Keratinocyte (primary cell): ENCODE data around the gene SORT1. TPM values are rescaled to one million over a fixed set of nuclear protein-coding genes. Genes with fewer than 3 reads are reported as not detected.
"Not testable (repeated sequence)": the region's sequence is repeated elsewhere in the genome, so short reads cannot be mapped to it uniquely, and the experiment has no call there.

Source experiments
- DNase-seq: peaks from one replicate; pipeline ENCODE4 v3.0.0-alpha.2; 2011; ENCODE audit warnings: low read depth, missing footprints, low spot score
- FAIRE-seq: peaks from 2 replicates; lab custom pipeline; 2011; peaks lifted over from hg19 to GRCh38; lab: Jason Lieb, UNC
- H2AFZ ChIP-seq: 2 replicates; pipeline ENCODE4 v1.6.0; 2012; ENCODE audit warnings: low read length, control low read depth, inconsistent platforms; ENCODE audit not compliant: control insufficient read depth
- H3K27ac ChIP-seq: 2 replicates; pipeline ENCODE4 v1.5.1; 2011; ENCODE audit warnings: low read length; ENCODE audit not compliant: control insufficient read depth, insufficient read depth
- H3K27me3 ChIP-seq: 3 replicates; pipeline ENCODE4 v1.6.0; 2011; ENCODE audit warnings: low read length; ENCODE audit not compliant: control insufficient read depth, insufficient read depth; ENCODE audit errors: extremely low read depth
- H3K36me3 ChIP-seq, 2 experiments: 2 replicates in 1 of 2; 3 replicates in 1 of 2; pipeline ENCODE4 v1.5.1; 2011; ENCODE audit warnings: low read length in 2 of 2, mild to moderate bottlenecking in 1 of 2; ENCODE audit not compliant: control insufficient read depth in 2 of 2, insufficient read depth in 2 of 2; ENCODE audit errors: extremely low read depth in 1 of 2
- H3K4me1 ChIP-seq: 3 replicates; pipeline ENCODE4 v1.5.1; 2011; ENCODE audit warnings: low read length; ENCODE audit not compliant: control insufficient read depth, insufficient read depth; ENCODE audit errors: extremely low read depth
- H3K4me2 ChIP-seq: 3 replicates; pipeline ENCODE4 v1.6.0; 2011; ENCODE audit warnings: low read depth, low read length; ENCODE audit not compliant: control insufficient read depth, insufficient read depth; ENCODE audit errors: extremely low read depth
- H3K4me3 ChIP-seq, 3 experiments: fragments of 200-600 bp in 1 of 3; sonication (generic) in 1 of 3; 2 replicates in 2 of 3; 3 replicates in 1 of 3; pipeline ENCODE4 v1.5.1; 2011 to 2016; ENCODE audit warnings: low read length in 3 of 3, mild to moderate bottlenecking in 3 of 3, control low read depth in 2 of 3, inconsistent platforms in 1 of 3, low read depth in 1 of 3, mixed read lengths in 1 of 3, mixed run types in 1 of 3, moderate library complexity in 1 of 3; ENCODE audit not compliant: control insufficient read depth in 2 of 3, insufficient read depth in 2 of 3; ENCODE audit errors: extremely low read depth in 1 of 3
- H3K79me2 ChIP-seq: 2 replicates; pipeline ENCODE4 v1.6.0; 2012; ENCODE audit warnings: low read length; ENCODE audit not compliant: control insufficient read depth, insufficient read depth
- H3K9ac ChIP-seq: 3 replicates; pipeline ENCODE4 v1.6.0; 2011; ENCODE audit warnings: low read length; ENCODE audit not compliant: control insufficient read depth, insufficient read depth; ENCODE audit errors: extremely low read depth
- H3K9me1 ChIP-seq: 3 replicates; pipeline ENCODE4 v1.6.0; 2011; ENCODE audit warnings: low read length; ENCODE audit not compliant: control insufficient read depth, insufficient read depth; ENCODE audit errors: extremely low read depth
- H3K9me3 ChIP-seq: 2 replicates; pipeline ENCODE4 v1.5.1; 2012; ENCODE audit warnings: low read depth, low read length; ENCODE audit not compliant: control insufficient read depth
- H4K20me1 ChIP-seq: 3 replicates; pipeline ENCODE4 v1.6.0; 2011; ENCODE audit warnings: low read length; ENCODE audit not compliant: control insufficient read depth, insufficient read depth; ENCODE audit errors: extremely low read depth
- EZH2 ChIP-seq: IDR thresholded peaks from one replicate; pipeline ENCODE4 v1.6.1; 2012; ENCODE audit warnings: inconsistent platforms, mild to moderate bottlenecking, low read length, moderate library complexity
- dilution Hi-C: fragments of 300-500 bp; cut with MboI; formaldehyde crosslinking; loops from one replicate; pipeline ENCODE4 v1.7.0; 2020; ENCODE audit warnings: low sequenced_read_pairs; ENCODE audit not compliant: extremely low pct_ligation_motif_present
- polyA plus RNA-seq, 5 experiments: library from polyadenylated mRNA; depleted of rRNA in 3 of 5; stranded (reverse) in 3 of 5; stranded (forward) in 1 of 5; unstranded in 1 of 5; fragments of >200 nt; gene quantifications; 1 replicate in 1 of 5; 2 replicates in 3 of 5; 3 replicates in 1 of 5; pipeline versions ENCODE4 v1.2.1 to v1.2.3, GENCODE V29; 2011 to 2012; ENCODE audit warnings: missing spikeins in 2 of 5, low read depth in 1 of 5, low replicate concordance in 1 of 5
- TF ChIP-seq, protein P1 (sequence below), 3 experiments: IDR thresholded peaks in 1 of 3; conservative IDR thresholded peaks in 1 of 3; optimal IDR thresholded peaks in 1 of 3; 2 replicates in 2 of 3; 3 replicates in 1 of 3; pipeline versions ENCODE3 to v1.5.1; 2011; ENCODE audit warnings: low read length in 3 of 3, mild to moderate bottlenecking in 3 of 3, moderate library complexity in 2 of 3, control low read depth in 1 of 3, inconsistent platforms in 1 of 3; ENCODE audit not compliant: insufficient read depth in 2 of 3; ENCODE audit errors: extremely low read depth in 1 of 3

Gene SORT1
- polyA plus RNA-seq, 1 donor (not counting 4 experiments of a cell fraction or from before 2014, with no cell fraction given): 1.6 TPM

- H3K9ac ChIP-seq: no peak overlapping the region
- no peak for TF ChIP-seq EZH2
- TF ChIP-seq, protein P1, sequence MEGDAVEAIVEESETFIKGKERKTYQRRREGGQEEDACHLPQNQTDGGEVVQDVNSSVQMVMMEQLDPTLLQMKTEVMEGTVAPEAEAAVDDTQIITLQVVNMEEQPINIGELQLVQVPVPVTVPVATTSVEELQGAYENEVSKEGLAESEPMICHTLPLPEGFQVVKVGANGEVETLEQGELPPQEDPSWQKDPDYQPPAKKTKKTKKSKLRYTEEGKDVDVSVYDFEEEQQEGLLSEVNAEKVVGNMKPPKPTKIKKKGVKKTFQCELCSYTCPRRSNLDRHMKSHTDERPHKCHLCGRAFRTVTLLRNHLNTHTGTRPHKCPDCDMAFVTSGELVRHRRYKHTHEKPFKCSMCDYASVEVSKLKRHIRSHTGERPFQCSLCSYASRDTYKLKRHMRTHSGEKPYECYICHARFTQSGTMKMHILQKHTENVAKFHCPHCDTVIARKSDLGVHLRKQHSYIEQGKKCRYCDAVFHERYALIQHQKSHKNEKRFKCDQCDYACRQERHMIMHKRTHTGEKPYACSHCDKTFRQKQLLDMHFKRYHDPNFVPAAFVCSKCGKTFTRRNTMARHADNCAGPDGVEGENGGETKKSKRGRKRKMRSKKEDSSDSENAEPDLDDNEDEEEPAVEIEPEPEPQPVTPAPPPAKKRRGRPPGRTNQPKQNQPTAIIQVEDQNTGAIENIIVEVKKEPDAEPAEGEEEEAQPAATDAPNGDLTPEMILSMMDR (optimal IDR thresholded peaks at IDR 0.05 in 1 of 3, IDR thresholded peaks at IDR 0.05 in 1 of 3, conservative IDR thresholded peaks at IDR 0.05 in 1 of 3; ENCODE audit: extremely low read depth in 1 of 3, insufficient read depth in 2 of 3, low read length in 3 of 3): no peak
- H3K9me1 ChIP-seq: no peaks in the 10 kb centered on the region
- dilution Hi-C loops: no loop called here
- H3K36me3 ChIP-seq: no peaks in the 10 kb centered on the region
- H3K4me2 ChIP-seq: no peak overlapping the region
- H3K9me3 ChIP-seq: no peaks in the 10 kb centered on the region
- DNase-seq: no peak
- no peak for FAIRE-seq
- H3K4me1 ChIP-seq: peaks cover 7% of the 10 kb centered on the region
- no peak overlapping the region for H3K27ac ChIP-seq
- H3K4me3 ChIP-seq: no peak overlapping the region
- H3K27me3 ChIP-seq: no peaks in the 10 kb centered on the region
- H3K79me2 ChIP-seq: no peaks in the 10 kb centered on the region
- no peaks in the 10 kb centered on the region for H4K20me1 ChIP-seq
- no peak overlapping the region for H2AFZ ChIP-seq
Observed at GRCh38 chr1:109290998-109291397, 106.7 kb downstream of the SORT1 start.

DNA sequence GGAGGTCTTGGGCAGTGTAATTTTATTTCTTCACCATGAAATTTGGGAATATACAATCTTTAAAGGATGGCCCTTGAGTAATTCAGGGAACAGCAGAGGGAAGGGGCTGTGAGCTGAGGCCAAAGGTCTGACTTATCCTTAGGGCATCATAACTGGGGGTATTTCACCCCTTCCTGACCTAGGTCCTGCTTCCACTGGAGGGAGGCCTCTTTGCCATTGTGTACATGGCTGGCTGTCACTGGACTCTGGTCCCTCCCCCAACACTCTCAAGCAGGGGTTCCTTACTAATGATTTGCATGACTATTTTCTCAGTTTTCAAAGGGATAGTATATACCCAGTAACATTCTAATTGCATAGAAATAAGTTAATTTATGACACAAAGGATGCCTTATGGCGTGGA is 107.6 kb downstream of the SORT1 start:
- H4K20me1 ChIP-seq: no peaks in the 10 kb centered on the region
- H2AFZ ChIP-seq: no peak overlapping the region
- H3K27ac ChIP-seq: no peak overlapping the region
- no peak for FAIRE-seq
- no peaks in the 10 kb centered on the region for H3K79me2 ChIP-seq
- no peaks in the 10 kb centered on the region for H3K27me3 ChIP-seq
- peaks cover 7% of the 10 kb centered on the region for H3K4me1 ChIP-seq
- dilution Hi-C loops: no loop called here
- H3K9me3 ChIP-seq: no peaks in the 10 kb centered on the region
- no peaks in the 10 kb centered on the region for H3K9me1 ChIP-seq
- no peak for DNase-seq
- H3K4me3 ChIP-seq: no peak overlapping the region
- H3K9ac ChIP-seq: no peak overlapping the region
- H3K36me3 ChIP-seq: no peaks in the 10 kb centered on the region
- no peak for TF ChIP-seq EZH2
- TF ChIP-seq, protein P1 (optimal IDR thresholded peaks at IDR 0.05 in 1 of 3, IDR thresholded peaks at IDR 0.05 in 1 of 3, conservative IDR thresholded peaks at IDR 0.05 in 1 of 3; ENCODE audit: extremely low read depth in 1 of 3, insufficient read depth in 2 of 3, low read length in 3 of 3): no peak
- H3K4me2 ChIP-seq: no peak overlapping the region

DNA sequence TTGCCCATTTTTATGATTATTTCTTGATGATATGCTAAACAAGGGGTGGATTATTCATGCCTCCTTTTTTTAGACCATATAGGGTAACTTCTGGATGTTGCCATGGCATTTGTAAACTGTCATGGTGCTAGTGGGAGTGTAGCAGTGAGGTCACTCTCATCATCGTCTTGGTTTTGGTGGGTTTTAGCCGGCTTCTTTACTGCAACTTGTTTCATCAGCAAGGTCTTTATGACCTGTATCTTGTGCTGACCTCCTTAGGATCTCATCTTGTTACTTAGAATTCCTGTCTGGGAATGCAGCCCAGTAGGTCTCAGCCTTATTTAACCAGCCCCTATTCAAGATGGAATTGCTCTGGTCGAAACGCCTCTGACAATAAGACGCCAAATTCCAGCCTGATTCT is 111.0 kb downstream of the SORT1 start:
- H3K9me1 ChIP-seq, H3K4me3 ChIP-seq, H3K9ac ChIP-seq, DNase-seq, dilution Hi-C loops, H3K27ac ChIP-seq, H4K20me1 ChIP-seq, H2AFZ ChIP-seq, H3K36me3 ChIP-seq, H3K27me3 ChIP-seq, FAIRE-seq, H3K4me2 ChIP-seq, H3K9me3 ChIP-seq: not testable (repeated sequence)
- Histone ChIP-seq H3K4me1 (peaks cover 19% of the 10 kb centered on the region), H3K79me2 (peaks cover 11% of the 10 kb centered on the region)
